NCI-H187 treated with DMSO at 0.1 percent for 48 hours (cell line): ENCODE data around the gene ITPR2.

Source experiments
- DNase-seq: peaks from one replicate; lab custom pipeline; 2025; lab: John Stamatoyannopoulos, UW

Gene ITPR2

GRCh38 chr12:26754148-26754547 is 78.8 kb downstream of the ITPR2 start:
- no peak for DNase-seq

- no peak for DNase-seq
Observed at GRCh38 chr12:26751179-26751578, 81.8 kb downstream of the ITPR2 start.

- no peak for DNase-seq
Observed at GRCh38 chr12:26750531-26751175, 82.3 kb downstream of the ITPR2 start.

DNA sequence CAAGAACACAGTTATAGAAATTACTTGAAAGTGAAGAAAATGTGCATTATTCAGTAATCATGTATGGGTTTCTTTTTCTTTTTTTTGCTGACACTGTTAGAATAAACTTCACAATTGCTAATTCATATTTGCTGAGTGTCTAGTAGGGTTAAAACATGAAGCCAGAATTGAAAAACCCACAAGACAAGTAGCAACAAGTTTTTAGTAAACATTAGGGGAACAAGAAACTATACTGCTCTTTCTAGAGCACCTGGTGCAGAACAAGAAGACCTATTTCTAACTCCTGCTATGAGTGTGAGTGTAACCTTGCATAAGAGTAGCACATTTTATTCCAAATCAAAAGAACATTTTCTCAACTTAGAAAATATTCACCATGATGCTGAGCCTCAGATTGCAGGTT is 83.2 kb downstream of the ITPR2 start:
- DNase-seq = no peak

DNA sequence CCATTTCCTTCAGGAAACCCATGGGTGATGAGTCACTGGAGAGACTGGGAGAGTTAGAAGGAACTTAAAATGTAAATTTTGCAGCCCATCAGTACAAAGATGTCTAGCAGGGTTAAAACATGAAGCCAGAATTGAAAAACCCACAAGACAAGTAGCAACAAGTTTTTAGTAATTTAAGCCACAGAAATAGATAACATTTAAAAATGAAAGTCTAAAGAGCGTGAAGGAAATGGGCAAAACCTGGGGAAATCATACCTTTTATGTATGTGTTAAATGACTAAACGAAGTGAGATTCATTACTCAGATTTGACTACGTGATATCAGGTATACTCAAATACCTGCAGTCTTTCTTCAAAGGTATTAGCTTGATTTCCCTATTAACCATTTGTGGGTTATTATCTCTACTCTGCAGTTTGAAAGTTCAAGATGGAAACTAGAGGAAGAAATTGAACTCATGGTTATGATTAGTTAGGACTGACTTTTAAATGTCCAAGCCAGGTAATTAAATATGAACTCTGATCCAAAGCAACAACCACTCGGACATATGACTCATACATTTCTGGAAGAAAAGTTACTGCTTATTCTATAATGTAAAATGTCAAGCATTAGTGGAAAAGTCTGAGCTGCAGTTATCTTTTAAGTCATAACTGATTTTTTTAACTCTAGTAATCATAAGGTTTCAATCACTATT is 84.1 kb downstream of the ITPR2 start:
- no peak for DNase-seq

DNA sequence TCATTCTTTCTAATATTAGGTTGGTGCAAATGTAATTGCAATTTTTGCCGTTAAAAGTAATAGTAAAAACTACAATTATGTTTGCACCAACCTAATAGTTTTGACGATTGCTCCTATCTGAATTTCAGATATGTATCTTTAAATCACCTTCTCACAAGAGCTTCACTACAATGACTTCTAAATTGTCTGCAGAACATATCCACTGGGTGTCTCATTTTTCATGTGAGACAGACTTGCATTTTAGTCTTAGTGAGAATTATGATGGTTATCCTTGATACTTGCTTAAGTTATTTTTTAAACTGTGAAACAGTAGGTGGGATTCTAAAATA is 84.6 kb downstream of the ITPR2 start:
- DNase-seq = no peak

- DNase-seq = no peak
Observed at GRCh38 chr12:26746121-26746714, 86.8 kb downstream of the ITPR2 start.

DNA sequence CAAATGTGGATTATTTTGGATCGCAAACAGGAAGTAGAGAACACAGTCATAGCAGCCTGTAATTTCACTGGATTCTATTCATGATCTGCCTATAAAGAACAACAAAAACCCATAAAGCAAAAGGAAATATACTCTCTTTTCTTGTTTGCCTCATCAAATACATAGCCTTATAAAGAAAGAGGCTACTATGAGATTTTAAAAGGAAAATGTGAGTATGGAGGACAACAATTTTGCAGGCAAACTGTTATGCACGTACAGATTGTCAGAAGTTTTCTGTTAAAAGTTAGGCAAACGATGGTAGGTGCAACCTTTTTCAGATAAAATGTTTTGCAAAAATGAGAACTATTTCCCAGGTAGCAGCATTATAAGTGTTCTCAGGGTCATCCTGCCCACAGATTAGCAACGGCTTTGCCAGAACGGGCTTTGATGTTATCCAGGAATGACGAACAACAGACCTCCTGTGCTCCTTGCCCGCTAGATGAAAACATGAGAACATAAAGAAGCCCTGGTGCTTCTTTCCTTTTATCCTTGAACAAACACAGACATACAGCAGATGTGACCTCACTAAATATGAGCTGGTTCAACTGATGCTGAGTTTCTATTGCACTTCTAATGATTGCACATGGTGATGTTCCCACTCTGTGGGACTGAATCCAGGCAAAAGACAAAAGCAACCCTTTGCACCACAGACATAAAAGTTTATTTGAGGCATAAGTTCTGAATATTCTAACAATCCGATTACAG is 88.1 kb downstream of the ITPR2 start:
- DNase-seq = no peak

GRCh38 chr12:26744042-26744626 is 88.9 kb downstream of the ITPR2 start:
- no peak for DNase-seq

GRCh38 chr12:26741584-26742227 is 91.3 kb downstream of the ITPR2 start:
- no peak for DNase-seq

GRCh38 chr12:26740991-26741390 is 92.0 kb downstream of the ITPR2 start:
- no peak for DNase-seq

GRCh38 chr12:26740348-26740747 is 92.6 kb downstream of the ITPR2 start:
- DNase-seq = no peak

DNA sequence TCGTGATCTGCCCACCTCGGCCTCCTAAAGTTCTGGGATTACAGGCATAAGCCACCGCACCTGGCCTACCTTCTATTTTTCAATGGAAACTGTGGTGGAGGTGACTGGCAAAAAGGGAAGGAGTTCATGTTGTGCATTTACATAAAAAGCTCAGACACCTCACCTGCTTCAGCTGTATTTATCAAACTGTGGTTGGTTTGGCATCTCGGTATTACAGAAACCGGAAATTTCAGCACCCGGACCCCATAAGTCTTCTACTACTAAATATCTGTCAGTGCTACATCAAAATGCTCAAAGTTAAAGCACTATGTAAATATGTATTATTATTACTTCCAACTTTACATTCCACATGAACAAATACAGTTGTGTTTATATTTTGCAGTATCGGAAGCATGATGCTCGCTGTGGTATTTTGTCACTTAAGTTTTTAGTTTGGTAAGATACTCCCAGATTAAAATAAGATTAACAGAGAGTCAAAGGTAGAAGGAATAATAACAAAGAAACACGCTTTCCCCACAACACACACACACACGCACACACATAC is 95.4 kb downstream of the ITPR2 start:
- DNase-seq = no peak

DNA sequence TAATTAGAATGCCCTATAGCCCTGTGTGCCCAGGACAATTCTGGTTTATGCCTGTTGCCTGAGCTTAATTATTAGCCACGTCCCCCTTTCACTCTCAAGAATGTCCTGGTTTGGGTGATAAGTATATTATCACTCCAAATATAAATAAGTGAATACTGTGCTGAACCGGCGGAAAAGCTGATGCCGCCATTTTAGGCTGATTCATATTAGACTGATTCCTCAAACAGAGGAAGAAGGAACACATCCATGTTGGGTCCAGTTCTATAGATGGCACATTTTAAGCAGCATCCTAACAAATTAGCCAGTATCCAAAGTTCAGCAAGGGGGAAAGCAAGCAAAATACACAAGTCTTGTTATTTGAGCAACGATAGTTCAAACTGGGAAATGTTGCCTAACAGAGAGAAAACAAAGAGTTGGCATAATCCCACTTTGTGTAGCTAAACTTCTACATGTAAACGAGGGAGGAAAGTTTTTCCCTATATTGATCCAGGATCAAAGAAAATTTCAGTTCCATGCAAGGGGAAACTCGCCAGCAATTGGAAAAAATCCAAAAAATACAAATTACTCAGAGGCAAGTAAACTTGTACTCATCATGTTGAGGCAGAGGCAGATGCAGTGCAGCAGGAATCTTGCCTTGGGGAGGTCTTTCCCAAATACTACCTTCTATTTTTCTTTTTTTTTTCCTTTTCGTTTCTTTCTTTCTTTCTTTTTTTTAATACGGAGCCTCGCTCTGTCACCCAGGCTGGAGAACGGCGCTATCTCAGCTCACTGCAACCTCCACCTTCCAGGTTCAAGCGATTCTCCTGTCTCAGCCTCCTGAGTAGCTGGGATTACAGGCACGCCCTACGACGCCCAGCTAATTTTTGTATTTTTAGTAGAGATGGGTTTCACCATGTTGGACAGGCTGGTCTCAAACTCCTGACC is 96.2 kb downstream of the ITPR2 start:
- no peak for DNase-seq

GRCh38 chr12:26735249-26735639 is 97.8 kb downstream of the ITPR2 start:
- no peak for DNase-seq

DNA sequence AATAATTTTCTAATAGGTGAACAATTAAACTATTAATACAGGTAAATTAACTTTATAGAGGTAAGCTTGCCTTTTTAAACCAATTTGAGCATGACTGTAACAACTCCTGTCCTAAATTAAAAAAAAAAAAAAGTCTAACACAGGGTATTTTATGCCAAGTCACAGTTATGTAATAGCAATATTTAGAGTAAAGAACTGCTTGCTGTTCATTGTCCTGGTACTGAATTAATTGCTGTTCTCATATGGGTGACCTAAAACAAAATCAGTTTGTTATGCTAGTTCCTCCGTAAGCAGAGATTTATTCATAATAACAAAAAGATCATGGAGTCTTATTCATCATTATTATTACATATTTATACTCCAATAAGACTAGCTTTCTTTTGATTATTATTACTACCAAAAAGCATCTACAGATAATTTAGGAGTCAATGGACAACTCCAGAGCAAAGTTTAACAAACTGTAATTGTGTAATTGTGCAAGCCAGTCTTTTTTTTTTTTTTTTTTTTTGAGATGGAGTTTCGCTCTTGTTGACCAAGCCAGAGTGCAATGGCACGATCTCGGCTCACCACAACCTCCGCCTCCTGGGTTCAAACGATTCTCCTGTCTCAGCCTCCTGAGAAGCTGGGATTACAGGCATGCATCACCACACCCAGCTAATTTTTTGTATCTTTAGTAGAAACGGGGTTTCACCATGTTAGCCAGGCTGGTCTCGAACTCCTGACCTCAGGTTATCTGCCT is 98.3 kb downstream of the ITPR2 start:
- DNase-seq = no peak

GRCh38 chr12:26732005-26732908 is 100.7 kb downstream of the ITPR2 start:
- no peak for DNase-seq

DNA sequence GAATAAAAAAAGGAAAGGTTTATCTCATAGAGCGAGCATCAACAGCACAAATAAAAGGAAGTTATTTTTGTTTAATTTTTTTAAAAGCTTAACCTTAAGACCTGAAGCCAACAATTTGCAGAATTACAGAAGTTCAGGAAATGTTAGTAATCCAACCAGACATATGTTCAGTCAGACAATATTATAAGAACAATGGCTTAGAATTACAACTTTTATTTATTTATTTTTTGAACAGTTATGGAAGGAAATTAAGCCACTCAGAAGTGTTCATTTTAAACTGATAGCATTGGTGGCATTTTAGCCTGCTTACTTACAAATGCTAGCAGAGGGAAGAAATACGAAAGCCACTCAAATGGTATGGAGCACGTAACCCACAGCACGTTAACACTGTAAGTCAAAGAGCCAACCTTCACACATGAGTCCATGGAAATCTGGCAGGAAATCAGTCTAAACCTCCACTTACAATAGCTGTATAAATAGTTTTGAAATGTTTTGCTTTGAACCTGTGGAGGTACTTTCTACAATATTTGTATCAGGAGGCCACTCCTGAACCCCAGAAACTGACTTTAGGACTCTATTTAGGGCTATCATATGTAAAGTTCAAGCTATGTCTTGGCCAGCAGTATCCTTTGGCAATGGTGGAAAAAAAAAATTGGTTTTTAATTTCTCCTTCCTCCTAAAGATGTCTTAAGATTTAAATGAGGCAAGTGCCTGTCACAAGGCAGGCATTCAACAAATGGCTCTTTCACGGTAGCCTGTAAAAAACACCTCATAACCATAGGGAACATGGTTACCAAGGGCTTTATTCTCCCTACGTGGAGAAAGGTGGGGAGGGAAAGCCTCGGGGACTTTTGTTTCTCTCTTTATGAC is 102.3 kb downstream of the ITPR2 start:
- DNase-seq = no peak
